Right ventricle myocardium inferior (tissue), 1 donor: ENCODE data around the gene CNNM4. TPM values are rescaled to one million over a fixed set of nuclear protein-coding genes. Genes with fewer than 3 reads are reported as not detected.

Experiments used
- ATAC-seq: fragments of 200-7000 bp; cut with Tn5 transposase; one replicate; pipeline ENCODE4 v1.9.1; 2020; ENCODE audit warnings: mild to moderate bottlenecking, moderate library complexity
- DNase-seq: peaks from one replicate; pipeline ENCODE4 v3.0.0; 2021; ENCODE audit errors: missing footprints
- intact Hi-C: fragments of 100-400 bp; cut with DNase I; formaldehyde crosslinking; loops from one replicate; pipeline ENCODE4 v1.11.0; 2022
- total RNA-seq: library from RNA; stranded (reverse); fragmentation: NEBNext Ultra II Directional; extraction: Animal tissue kit (Norgen Biotek cat#: 25700); gene quantifications from one replicate; pipeline ENCODE4 v1.2.1, GENCODE V29; 2021
- donor health status: DM: no; HTN: yes; CAD: no; lungs with severe emphysema.

CNNM4 gene
- total RNA-seq, 1 donor from 2014 or later, result 33.3 TPM

DNA sequence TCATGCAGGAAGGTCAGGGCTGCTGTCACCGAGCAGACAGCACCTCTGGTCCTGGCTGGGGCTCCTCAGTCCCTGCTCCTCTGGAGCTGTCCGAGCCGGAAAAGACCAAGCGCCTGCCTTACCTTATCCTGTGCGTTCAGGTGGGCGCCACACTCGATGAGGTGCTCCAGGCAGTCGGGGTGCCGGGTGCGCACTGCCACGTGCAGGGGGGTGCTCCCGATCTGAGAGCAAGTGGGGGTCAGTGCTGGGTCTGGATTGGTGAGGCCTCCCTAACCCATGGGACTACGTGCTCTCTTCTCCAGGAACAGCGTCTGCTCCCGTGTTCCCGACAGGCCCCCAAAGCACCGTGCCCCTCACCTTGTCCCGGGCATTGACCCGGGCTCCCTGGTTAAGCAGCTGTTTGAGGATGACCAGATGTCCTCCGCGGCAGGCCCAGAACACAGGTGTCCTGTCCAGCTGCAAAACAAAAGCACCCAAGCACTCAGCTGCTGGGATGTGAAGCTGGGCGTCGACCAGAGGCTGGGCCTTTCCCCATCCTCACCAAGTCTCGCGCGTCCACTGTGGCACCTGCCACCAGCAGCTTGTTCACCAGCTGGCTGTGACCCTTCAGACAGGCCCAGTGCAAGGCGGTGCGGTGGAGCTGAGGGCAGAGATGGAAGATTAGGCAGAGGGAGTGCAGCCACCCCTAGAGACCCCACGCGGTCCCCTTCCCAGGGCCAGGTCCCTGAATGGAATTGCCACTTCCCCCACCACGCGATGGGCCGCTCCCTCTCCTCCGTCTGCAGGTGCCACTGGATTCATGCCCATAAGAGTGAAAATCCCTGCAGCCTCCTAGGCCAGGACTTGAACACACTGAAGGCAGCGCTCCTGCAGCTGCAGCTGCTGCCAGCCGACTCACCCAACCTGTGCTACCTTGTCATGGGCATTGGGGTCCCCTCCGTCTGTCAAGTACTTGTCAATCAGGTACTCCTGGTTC, 79.5 kb downstream of the CNNM4 start:
- intact Hi-C loops, result no loop called here
- ATAC-seq (no peak), DNase-seq (no peak)

- DNase-seq, result no peak
- intact Hi-C loops, result no loop called here
- peak; percentile 10 for ATAC-seq
These were observed 81.2 kb downstream of the CNNM4 start for GRCh38 chr2:96841701-96842495.

DNA sequence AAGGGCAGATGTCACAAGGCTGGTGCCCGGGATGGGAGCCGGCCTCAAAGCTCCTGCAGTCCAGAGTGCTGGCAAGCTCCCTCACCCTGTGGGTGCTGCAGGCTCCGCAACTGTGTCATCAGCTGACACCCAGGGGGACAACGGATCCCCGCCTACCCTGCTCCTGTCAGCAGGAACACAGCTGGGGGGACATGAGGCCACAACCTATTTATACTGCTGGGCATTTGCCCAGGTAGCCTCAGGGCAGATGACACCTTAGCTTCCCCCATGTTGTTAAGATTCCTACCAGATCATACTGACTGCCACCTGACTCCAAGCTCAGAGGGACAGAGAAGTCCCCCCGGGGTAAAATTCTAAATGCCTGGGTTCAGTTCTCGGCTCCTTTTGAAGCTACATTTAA, 81.9 kb downstream of the CNNM4 start:
- ATAC-seq (peak; percentile 80), DNase-seq (no peak)
- intact Hi-C loops, result no loop called here

- DNase-seq, result no peak
- intact Hi-C loops, result no loop called here
- ATAC-seq, result peak; percentile 37
These were observed 83.0 kb downstream of the CNNM4 start, which contains the start of gene ANKRD23 for GRCh38 chr2:96843538-96844268. Gene ANKRD23 (minus strand): TSS chr2:96844021. CDS start chr2:96843992, 29 bp downstream.

- ATAC-seq (no peak), DNase-seq (no peak)
- intact Hi-C loops, result no loop called here
These were observed 83.7 kb downstream of the CNNM4 start for GRCh38 chr2:96844405-96844808.

DNA sequence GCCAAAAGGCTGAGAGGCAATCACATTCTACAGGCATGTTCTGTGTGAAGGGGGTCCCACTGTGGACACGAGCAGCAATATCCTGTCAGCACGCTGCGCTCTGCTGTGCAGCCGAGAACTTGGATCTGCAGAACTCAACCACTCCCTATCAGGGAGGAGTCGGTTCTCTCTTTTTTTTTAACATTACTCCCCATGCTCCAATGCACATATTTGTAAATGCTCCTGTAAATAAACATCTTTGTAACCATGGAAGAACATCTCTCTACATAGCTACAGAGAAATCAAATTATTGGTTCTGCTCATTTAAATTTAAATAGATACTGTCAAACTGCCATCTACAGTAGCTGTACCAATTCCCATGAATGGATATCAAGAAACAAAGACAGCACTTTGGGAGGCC, 86.1 kb downstream of the CNNM4 start:
- no peak for DNase-seq
- intact Hi-C loops, result no loop called here
- ATAC-seq, result no peak

DNA sequence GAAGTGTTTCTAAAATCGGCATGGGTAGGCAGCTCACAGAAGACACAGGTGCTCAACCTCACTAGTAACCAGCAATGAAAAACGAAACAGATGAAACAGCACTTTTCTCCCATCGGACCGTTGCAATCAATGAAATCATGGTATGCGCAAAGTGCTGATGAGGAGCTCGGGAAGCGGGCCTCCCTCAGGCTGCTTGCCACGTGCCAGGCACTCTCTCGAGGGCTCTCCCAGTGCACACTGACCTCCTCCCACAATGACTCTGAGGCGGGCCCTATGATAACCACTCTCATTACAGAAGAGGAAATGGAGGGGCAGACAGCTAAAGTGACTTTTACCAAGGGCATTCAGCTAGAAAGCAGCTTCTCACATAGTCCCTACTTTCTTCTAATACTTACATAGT, 86.9 kb downstream of the CNNM4 start:
- DNase-seq (no peak), ATAC-seq (no peak)
- intact Hi-C loops, result no loop called here

DNA sequence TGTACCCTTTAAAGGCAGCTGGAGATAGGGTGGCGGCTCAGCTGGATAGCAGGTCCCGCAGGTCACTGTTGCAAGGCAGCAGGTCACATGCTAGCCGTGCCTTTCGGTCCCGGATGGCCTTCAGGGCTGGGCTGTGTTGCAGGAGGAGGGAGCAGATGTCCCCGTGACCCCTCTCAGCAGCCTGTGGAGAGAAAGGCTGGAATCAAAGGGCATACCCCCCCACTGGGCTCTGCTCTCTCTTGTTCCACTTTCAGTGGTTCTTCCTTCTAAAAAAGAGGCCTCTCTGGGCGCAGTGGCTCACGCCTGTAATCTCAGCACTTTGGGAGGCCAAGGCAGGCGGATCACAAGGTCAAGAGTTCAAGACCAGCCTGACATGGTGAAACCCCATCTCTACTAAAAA, 87.6 kb downstream of the CNNM4 start:
- intact Hi-C loops, result no loop called here
- ATAC-seq, result no peak
- no peak for DNase-seq

DNA sequence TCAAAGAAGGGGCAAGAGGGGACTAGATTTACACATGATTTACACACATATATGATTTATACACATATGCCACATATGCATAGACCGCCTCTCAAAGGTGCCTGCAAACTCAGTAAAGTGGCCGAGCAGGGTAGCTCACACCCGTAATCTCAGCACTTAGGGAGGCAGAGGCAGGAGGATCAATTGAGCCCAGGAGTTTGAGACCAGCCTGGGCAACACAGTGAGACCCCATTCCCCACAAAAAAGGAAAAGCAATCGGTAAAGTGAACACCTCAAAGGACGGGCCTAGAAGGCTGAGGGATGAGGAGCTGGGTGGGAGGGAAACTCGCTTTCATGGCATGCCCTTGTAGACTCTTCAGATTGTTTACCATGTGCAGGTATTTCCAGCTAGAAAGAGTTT, 92.0 kb downstream of the CNNM4 start:
- DNase-seq (no peak), ATAC-seq (no peak)
- intact Hi-C loops, result no loop called here

GRCh38 chr2:96853321-96853720, 92.6 kb downstream of the CNNM4 start:
- intact Hi-C loops, result no loop called here

GRCh38 chr2:96856776-96857666, 96.3 kb downstream of the CNNM4 start:
- intact Hi-C loops, result loop anchor here (5.0 kb wide), 2 partner anchors 40 to 95 kb away; partner anchors contain the start of genes CNNM3 and CNNM4
- ATAC-seq (no peak), DNase-seq (no peak)

More at GRCh38 chr2:96853321-96853720, 92.6 kb downstream of the CNNM4 start:
- DNase-seq, result no peak
- ATAC-seq, result no peak

DNA sequence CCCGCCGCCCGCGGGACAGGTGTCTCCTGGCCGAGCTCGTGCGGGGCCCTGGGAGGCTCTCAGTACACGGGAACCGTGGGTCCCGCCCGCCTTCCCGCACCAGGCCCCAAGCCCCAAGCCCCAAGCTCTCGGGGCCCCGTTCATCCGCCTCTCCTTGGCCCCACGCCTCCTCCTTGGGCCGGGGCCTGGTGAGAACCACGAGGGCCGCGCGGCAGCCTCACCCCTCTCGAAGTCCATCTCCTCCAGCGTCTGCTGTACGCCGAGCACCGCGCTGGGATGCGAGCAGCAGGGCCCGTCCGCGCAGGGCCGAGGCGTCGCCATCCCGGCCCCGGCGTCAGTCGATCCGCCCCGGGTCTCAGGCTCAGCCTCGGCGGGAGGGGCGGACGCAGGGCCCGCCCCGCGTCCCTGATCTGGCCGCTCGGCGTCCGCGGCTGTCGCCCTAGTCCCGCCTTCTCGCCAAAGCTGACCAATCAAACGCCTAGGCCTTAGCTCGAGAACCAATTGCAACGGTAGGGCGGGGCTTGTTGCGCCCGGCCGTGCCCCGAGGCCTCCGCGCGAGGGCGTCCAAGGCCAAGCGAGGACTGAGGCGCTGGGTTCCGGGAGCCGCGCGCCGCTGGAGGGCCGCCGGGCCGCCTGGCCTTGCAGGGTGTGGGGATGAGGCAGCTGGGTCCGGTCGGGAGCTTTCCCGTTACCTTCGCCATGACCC, 97.1 kb downstream of the CNNM4 start, which contains the start of gene ANKRD39:
Gene ANKRD39 (minus strand): TSS at position 350 of the 706 bp plus-strand sequence. CDS start 29 bp downstream, at position 321.
- DNase-seq (peak; percentile 97), ATAC-seq (peak; percentile 97)
- intact Hi-C loops, result loop anchor here (1.0 to 5.0 kb wide), 5 partner anchors 10 to 102 kb away; partner anchors contain the start of genes CNNM3 and CNNM4

GRCh38 chr2:96859099-96859649, 98.5 kb downstream of the CNNM4 start:
- ATAC-seq (no peak), DNase-seq (peak; percentile 81)
- intact Hi-C loops, result loop anchor here (5.0 kb wide), 2 partner anchors 42 to 97 kb away; partner anchors contain the start of genes CNNM3 and CNNM4

- intact Hi-C loops, result loop anchor here (5.0 kb wide), 2 partner anchors 42 to 97 kb away; partner anchors contain the start of genes CNNM3 and CNNM4
- ATAC-seq (no peak), DNase-seq (no peak)
These were observed 99.0 kb downstream of the CNNM4 start for GRCh38 chr2:96859681-96860064.

DNA sequence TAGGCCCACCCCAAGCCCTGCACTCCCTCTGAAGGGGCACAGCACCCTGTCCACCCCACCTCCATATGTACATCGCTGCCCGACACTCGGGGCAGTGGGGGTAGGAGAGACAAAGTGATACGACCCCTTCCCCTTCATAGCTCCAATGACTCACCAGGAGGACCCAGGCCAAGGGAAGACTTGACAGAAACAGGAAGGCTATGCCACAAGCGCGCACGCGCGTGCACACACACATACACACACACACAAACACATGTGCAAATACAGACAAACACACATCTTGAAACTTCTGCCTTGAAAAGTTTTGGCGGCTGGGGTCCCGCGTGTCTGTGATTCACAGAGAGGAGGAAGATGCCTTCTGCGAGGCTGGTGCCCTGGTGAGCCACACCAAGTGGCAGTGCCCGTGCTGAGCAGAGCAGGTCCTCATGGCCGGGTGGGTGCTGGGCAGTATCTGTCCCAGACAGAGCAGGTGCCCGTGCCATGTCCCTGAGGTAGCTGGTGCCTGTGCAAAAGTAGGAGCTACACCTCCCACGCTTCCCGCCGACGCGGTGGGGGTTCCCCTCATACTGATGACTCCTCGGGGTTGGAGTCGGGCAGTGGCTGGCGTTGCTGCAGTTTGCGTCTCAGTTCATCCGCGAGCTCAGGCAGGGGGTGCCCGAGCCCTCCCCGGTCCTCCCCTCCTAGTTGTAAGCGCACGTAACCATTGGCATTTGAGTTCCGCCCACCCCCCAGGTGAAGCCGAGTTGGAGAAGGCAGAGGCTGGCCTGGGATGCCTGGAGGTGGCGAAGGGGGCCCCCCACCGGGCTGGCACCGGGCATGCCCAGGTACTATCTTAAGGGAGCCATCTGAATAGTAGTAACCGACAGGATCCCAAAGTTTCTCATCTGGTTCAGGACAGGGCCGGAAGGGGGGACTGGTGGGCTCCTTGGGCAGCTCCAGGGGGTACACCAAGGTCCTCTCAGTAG, 99.6 kb downstream of the CNNM4 start:
- ATAC-seq (no peak), DNase-seq (peak; percentile 74)
- intact Hi-C loops, result no loop called here

GRCh38 chr2:96861074-96861473, 100.4 kb downstream of the CNNM4 start:
- no peak for DNase-seq
- intact Hi-C loops, result no loop called here
- ATAC-seq, result no peak
